ENCODE measurements around the gene CYP46A1.

CYP46A1 gene

GRCh38 chr14:99643343-99643742 lies 40.8 kb upstream of the CYP46A1 start:
- no peak for TF ChIP-seq CTCF (IDR thresholded peaks at IDR 0.05; ENCODE audit: insufficient read depth, low read length, poor library complexity, severe bottlenecking)
- Histone ChIP-seq H3K27me3 (replicated peaks; ENCODE audit: control insufficient read depth, insufficient read depth, low read length) (no peaks in the 10 kb centered on the region; the same call in 1 of the 2 replicates), H3K36me3 (ENCODE audit: control insufficient read depth, insufficient read depth, low read length) (no peaks in the 10 kb centered on the region), H3K4me3 (replicated peaks; ENCODE audit: low read depth, low read length) (no peak overlapping the region)
- no peak for DNase-seq (ENCODE audit: extremely low read depth, insufficient read length)

GRCh38 chr14:99644035-99644587 lies 40.0 kb upstream of the CYP46A1 start:
- no peak overlapping the region for H3K4me3 ChIP-seq (replicated peaks; ENCODE audit: low read depth, low read length)
- TF ChIP-seq CTCF (IDR thresholded peaks at IDR 0.05; ENCODE audit: insufficient read depth, low read length, poor library complexity, severe bottlenecking), result no peak

GRCh38 chr14:99644723-99645544 lies 39.2 kb upstream of the CYP46A1 start, which contains the start of gene HHIPL1:
TSS of gene HHIPL1 (plus strand) at chr14:99645129. CDS start at chr14:99645208, 79 bp downstream.
- Histone ChIP-seq H3K36me3 (ENCODE audit: control insufficient read depth, insufficient read depth, low read length) (no peaks in the 10 kb centered on the region), H3K4me3 (replicated peaks; ENCODE audit: low read depth, low read length) (no peak within 1 kb of the TSS), H3K27me3 (replicated peaks; ENCODE audit: control insufficient read depth, insufficient read depth, low read length) (no peaks in the 10 kb centered on the region; the same call in 1 of the 2 replicates)
- no peak for TF ChIP-seq CTCF (IDR thresholded peaks at IDR 0.05; ENCODE audit: insufficient read depth, low read length, poor library complexity, severe bottlenecking)
- DNase-seq (ENCODE audit: extremely low read depth, insufficient read length), result no peak

More at GRCh38 chr14:99644035-99644587, 40.0 kb upstream of the CYP46A1 start:
- Histone ChIP-seq H3K36me3 (ENCODE audit: control insufficient read depth, insufficient read depth, low read length) (no peaks in the 10 kb centered on the region), H3K27me3 (replicated peaks; ENCODE audit: control insufficient read depth, insufficient read depth, low read length) (no peaks in the 10 kb centered on the region; the same call in 1 of the 2 replicates)
- DNase-seq (ENCODE audit: extremely low read depth, insufficient read length), result no peak

- TF ChIP-seq CTCF (IDR thresholded peaks at IDR 0.05; ENCODE audit: insufficient read depth, low read length, poor library complexity, severe bottlenecking), result no peak
- H3K36me3 ChIP-seq (ENCODE audit: control insufficient read depth, insufficient read depth, low read length), result no peaks in the 10 kb centered on the region
- H3K27me3 ChIP-seq (replicated peaks; ENCODE audit: control insufficient read depth, insufficient read depth, low read length), result no peaks in the 10 kb centered on the region; the same call in 1 of the 2 replicates
- DNase-seq (ENCODE audit: extremely low read depth, insufficient read length), result no peak
- no peak overlapping the region for H3K4me3 ChIP-seq (replicated peaks; ENCODE audit: low read depth, low read length)
Measured at GRCh38 chr14:99645545-99646505, 38.3 kb upstream of the CYP46A1 start.

- no peak for DNase-seq (ENCODE audit: extremely low read depth, insufficient read length)
- no peaks in the 10 kb centered on the region; the same call in none of the 2 replicates for H3K27me3 ChIP-seq (replicated peaks; ENCODE audit: control insufficient read depth, insufficient read depth, low read length)
- no peak overlapping the region for H3K4me3 ChIP-seq (replicated peaks; ENCODE audit: low read depth, low read length)
- TF ChIP-seq CTCF (IDR thresholded peaks at IDR 0.05; ENCODE audit: insufficient read depth, low read length, poor library complexity, severe bottlenecking), result no peak
- H3K36me3 ChIP-seq (ENCODE audit: control insufficient read depth, insufficient read depth, low read length), result no peaks in the 10 kb centered on the region
Measured at GRCh38 chr14:99647411-99647810, 36.7 kb upstream of the CYP46A1 start.

Measured in GM06990 (cell line).